GM12865 (cell line): Measurements from ENCODE around the gene COQ7.
A peak's percentile ranks its signal among the peaks of the same experiment; 100 is the strongest.

Source experiments
- DNase-seq: peaks from one replicate; pipeline ENCODE4 v3.0.0; 2010; ENCODE audit warnings: low read depth
- H3K4me3 ChIP-seq: 2 replicates; pipeline ENCODE4 v1.5.1; 2011; ENCODE audit warnings: mild to moderate bottlenecking, low read depth, low read length, control low read depth
- TF ChIP-seq, protein P1 (sequence below): IDR thresholded peaks from 2 replicates; pipeline ENCODE4 v1.5.1; 2011; ENCODE audit warnings: low read length, control low read depth, low read depth, inconsistent platforms; ENCODE audit not compliant: insufficient read depth; ENCODE audit errors: missing control alignments

COQ7 gene

DNA sequence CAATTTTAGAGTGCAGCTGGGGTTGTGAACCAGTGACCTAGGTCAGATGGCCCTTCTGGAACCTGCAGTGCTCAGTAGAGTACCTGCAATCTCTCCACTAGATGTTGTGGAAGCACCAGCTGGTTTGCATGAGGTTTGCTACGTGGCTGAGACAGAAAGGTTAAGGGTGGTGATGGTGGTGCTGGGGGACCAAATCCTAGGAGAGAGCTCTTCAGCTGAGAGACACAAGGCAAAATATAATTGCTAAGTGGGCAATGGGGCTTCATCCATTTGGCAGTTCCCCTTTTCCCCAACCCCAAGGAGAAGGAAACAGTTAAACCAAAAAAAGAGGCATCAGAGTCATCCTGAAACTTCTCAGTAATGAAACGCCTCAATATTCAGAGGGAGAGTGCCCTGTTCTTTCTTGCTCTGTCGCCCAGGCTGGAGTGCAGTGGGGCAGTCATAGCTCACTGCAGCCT is 60.3 kb downstream of the COQ7 start:
- DNase-seq = peak; percentile 76
- TF ChIP-seq, protein P1, sequence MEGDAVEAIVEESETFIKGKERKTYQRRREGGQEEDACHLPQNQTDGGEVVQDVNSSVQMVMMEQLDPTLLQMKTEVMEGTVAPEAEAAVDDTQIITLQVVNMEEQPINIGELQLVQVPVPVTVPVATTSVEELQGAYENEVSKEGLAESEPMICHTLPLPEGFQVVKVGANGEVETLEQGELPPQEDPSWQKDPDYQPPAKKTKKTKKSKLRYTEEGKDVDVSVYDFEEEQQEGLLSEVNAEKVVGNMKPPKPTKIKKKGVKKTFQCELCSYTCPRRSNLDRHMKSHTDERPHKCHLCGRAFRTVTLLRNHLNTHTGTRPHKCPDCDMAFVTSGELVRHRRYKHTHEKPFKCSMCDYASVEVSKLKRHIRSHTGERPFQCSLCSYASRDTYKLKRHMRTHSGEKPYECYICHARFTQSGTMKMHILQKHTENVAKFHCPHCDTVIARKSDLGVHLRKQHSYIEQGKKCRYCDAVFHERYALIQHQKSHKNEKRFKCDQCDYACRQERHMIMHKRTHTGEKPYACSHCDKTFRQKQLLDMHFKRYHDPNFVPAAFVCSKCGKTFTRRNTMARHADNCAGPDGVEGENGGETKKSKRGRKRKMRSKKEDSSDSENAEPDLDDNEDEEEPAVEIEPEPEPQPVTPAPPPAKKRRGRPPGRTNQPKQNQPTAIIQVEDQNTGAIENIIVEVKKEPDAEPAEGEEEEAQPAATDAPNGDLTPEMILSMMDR = no peak
- no peak overlapping the region for H3K4me3 ChIP-seq

DNA sequence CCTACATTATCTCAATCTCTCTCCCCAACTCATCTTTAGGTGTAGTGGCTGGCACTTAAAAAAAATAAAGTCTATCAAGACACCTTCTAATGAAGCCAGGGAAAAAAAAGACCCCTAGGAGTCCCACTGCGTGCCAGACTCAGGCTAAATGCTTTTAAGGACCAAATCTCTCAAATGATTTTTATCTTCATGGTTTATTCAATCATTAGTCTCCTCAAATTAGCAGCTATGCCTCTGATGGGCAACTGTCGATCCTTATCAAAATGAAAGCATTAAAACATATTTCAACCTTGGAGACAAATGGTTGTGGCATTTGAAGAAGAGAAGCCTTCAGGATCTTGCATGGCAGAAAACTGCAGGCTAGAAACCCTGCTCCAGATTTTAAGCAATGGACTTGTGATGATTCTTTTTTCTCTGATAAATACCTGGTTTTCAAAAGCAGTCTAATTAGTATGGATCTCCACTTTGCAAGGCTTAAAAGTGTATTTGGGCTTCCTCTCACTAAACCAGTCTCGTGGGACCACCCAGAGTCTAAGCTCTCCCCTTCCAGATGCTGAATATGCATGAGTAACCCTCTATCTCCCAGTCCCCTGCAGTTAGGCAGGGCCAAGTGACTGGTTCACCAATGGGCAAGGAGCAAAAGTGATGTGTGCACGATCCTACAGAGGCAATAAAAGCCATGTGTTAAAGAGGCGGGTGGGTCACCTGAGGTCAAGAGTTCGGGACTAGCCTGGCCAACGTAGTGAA is 61.2 kb downstream of the COQ7 start:
- TF ChIP-seq, protein P1 = no peak
- no peak for DNase-seq
- no peak overlapping the region; the same call in 1 of the 2 replicates for H3K4me3 ChIP-seq
